HG03097 (cell line): ENCODE results near the gene LRRC23.
"Not testable (repeated sequence)": the region's sequence is repeated elsewhere in the genome, so short reads cannot be mapped to it uniquely, and the experiment has no call there.

ENCODE experiments used
- ATAC-seq: cut with Tn5 transposase; IDR thresholded peaks from one replicate; pipeline ENCODE4 v1.9.1; 2021; ENCODE audit not compliant: unreplicated experiment, low FRiP score

LRRC23 gene

DNA sequence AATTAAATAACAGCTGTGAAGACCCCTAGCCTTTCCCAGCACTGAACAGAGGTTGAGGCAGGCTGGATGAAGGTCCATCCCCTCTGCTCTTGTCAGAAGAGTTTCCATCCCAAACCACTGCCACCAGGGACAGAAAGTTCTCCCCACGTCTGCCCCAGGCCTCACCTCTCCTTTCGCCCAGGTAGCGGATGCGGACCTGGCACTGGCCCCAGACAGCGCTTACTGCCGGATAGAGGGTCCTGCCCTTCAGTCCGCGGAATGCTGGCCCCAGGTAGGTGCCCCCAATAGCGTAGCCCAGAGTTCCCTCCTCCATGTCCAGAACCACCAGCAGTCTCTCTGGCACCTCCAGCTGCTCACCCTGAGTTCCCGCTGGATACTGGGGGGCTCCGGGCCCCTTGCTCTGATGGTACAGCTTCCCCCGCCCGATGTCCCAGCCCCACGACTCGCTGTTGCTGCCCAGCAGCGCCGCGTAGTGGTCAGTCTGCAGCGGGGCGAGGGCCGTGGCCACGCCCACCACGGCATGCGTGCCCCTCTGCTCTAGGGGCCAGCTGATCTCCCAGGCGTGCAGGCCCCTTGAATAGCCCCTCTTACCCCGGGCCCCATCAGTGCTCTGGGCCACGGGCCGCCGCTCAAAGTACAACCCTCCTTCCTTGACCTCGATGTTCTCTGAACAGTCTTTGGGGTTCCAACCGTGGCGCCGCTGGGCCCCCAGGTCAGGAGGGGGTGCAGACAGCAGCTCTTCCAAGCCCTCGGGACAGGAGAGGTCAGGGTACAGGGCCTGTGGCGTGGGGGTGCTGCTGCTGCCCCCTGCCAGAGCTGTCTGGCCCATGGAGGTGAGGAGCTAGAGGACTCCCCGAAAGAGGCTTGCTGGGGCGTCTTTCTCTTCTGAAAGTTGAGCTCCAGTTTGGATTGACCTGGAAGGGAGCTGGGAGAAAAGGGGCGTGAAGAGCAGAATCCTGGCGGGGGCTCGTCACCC, 32.3 kb upstream of the LRRC23 start:
- peak; percentile 25 for ATAC-seq

DNA sequence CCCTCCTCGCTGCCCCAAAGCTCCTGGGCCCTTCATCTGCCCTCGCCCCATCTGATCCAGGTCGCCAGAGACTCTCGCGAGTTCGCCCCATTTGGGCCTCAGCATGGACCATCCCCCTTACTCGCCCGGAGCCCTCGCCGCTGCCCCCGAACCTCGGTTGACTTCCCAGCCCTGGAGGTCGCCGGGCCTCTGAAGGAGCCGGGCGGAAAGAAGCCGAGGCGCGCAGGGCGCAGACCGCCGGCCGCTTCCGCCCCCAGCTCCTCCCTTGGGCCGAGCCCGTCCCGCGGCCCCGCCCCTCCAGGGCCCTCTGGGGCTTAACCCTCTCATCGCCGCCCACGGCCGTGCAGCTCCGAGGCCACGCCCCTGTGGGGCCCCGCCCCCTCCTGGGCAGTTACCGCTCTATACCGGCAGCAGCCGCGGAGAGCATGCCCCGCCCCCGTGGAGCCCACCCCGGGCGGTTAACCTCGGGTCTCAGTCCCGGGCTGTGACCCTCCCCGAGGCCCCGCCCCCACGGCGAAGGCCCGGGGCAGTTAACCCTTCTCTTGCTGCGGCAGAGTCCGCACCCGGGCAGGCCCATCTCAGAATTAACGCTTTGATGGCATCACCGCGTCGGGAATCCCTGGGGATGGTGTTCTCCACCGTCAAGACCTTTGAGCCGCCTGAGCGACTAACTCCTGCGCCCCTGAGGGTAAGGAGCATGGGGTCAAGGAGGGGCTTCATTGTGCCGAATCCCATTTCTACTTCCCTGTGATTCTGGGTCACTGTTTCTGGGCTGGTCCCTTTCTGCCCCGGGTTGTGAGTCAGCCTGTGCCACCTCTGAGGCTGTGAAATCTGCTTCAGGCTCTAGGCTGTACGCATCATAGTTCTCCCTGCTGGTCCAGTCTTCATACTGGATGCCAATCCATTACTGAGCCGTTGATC, 31.3 kb upstream of the LRRC23 start, which contains the start of gene SPSB2:
Gene SPSB2 (minus strand): TSS at position 210 of the 921 bp plus-strand sequence. CDS start 402 bp downstream, outside the sequence.
- peak; percentile 70 for ATAC-seq

DNA sequence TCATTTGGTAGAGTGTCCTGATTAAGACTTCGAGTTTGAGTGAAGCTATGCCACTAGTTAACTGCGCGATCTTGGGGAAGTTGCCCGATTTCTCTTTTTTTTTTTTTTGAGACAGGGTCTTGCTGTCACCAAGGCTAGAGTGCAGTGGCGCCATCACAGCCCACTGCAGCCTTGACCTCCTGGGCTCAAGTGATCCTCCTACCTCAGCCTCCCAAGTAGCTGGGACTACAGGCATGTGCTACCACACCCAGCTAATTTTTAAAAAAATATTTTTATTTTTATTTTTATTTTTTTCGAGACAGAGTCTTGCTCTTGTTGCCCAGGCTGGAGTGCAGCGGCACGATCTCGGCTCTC, 30.6 kb upstream of the LRRC23 start:
- ATAC-seq: not testable (repeated sequence)

DNA sequence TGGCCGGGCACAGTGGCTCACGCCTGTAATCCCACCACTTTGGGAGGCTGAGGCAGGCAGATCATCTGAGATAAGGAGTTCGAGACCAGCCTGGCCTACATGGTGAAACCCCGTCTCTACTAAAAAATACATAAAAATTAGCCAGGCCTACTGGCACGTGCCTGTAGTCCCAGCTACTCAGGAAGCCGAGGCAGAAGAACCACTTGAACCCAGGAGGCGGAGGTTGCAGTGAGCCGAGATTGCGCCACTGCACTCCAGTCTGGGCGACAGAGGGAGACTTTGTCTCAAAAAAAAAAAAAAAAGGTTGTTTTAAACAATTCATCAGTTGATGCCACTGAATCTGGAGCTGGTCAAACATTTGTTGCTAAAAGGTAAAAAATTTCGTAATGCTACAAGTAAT, 24.8 kb upstream of the LRRC23 start:
- not testable (repeated sequence) for ATAC-seq

DNA sequence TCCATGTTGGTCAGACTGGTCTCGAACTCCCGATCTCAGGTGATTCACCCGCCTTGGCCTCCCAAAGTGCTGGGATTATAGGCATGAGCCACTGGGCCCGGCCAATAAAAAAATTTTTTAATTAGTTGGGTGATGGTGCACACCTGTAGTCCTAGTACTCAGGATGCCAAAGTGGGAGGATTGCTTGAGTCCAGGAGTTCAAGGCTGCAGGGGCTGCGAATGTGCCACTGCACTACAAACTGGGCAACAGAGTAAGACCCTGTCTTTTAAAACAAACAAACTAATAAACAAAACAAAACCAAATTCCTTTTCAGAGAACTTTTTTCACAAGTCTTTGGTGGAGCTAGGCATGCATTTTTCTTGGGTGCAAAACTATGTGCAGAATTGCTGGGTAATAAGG, 21.4 kb upstream of the LRRC23 start:
- no peak for ATAC-seq

DNA sequence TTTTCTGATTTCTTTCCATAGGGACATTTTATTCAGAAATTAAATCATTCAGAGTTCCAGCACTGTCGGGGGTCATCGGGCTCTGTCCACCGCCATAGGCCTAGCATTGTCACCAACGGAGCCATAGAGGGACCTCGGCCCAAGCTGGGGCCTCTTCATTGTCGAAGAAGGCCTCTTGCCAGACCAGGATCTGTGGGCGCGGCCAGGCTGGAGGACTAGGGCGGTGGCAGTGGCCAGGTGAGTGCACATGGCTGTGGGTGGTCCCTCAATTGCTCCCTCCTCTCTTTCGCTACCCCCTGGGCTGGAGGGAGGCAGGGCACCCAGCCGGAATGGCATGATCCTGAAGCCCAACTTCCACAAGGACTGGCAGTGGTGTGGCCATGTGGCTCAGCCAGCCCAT, 20.9 kb upstream of the LRRC23 start:
- no peak for ATAC-seq

DNA sequence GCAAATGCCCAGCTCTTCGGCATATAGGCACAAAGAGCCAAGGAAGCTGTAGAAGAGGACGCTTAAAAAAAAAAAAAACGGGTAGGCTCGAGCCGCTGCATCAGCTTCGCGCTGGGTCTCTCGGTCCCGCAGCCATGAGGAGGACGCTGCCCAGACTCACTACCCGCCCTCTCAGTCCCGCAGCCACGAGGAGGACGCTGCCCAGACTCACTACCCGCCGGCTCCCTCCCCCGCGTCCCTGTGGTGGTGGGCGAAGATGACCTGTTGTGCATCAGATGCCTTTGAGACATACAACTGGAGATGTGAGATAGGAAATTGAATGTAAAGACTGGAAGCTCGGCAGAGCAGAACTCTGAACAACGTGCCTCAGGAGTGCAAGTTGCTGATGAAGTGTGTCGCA, 20.1 kb upstream of the LRRC23 start:
- ATAC-seq: no peak

DNA sequence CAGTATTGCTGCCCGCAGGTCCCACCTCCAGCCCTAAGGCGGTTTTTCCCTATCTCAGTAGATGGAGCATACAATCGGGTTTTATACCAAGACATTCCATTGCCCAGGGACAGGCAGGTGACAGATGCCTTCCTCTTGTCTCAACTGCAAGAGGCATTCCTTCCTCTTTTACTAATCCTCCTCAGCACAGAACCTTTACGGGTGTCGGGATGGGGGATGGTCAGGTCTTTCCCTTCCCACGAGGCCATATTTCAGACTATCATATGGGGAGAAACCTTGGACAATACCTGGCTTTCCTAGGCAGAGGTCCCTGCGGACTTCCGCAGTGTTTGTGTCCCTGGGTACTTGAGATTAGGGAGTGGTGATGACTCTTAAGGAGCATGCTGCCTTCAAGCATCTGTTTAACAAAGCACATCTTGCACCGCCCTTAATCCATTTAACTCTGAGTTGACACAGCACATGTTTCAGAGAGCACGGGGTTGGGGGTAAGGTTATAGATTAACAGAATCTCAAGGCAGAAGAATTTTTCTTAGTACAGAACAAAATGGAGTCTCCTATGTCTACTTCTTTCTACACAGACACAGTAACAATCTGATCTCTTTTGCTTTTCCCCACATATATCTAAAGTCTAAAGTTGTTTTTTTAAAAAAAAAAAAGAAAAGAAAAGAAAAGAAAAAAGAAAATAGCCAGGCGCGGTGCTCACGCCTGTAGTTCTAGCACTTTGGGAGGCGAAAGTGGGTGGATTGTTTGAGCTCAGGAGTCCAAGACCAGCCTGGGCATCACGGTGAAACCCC, 18.2 kb upstream of the LRRC23 start:
- ATAC-seq: not testable (repeated sequence)

DNA sequence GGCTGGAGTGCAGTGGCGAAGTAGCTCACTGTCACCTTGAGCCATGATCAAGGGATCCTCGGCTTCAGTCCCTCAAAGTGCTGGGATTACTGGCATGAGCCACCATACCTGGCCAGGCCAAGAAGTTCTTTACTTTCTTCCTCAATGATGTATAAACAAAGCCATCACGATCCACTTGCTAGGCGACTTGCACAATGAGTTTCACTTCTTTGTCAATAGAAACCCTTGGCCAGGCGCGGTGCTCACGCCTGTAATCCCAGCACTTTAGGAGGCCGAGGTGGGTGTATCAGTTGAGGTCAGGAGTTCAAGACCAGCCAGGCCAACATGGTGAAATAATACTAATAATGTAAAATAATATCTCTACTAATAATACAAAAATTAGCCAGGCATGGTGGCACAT, 17.2 kb upstream of the LRRC23 start:
- ATAC-seq: no peak

DNA sequence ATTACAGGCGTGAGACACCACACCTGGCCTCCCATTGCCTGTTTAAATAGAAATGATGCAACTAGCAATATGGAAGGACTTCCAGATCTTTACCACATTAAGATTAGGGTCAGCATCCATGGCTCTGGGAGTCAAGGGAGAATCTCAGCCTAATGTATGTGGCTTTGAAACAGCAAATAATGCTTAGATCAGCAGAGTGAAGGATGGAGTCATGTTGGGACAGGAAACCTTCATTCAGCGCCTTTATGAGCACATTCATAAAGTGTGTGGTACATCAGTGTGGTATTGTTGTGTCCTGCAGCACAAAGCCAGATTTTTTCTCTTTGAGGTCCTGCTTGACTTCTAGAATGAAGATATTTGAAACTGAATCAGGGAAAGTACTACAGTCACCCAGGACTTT, 16.3 kb upstream of the LRRC23 start:
- ATAC-seq: no peak

DNA sequence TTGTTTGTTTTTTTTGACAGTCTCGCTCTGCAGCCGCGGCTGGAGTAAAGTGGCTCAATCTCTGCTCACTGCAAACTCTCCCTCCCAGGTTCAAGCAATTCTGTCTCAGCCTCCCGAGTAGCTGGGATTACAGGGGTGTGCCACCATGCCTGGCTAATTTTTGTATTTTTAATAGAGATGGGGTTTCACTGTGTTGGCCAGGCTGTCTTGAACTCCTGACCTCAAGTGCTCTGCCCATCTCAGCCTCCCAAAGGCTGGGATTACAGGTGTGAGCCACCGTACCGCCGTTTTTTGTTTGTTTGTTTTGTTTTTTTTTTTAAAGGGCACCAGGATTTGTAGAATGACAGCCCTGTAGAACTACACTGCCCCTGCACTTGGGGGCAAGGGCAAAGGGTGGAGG, 15.8 kb upstream of the LRRC23 start:
- ATAC-seq: not testable (repeated sequence)

DNA sequence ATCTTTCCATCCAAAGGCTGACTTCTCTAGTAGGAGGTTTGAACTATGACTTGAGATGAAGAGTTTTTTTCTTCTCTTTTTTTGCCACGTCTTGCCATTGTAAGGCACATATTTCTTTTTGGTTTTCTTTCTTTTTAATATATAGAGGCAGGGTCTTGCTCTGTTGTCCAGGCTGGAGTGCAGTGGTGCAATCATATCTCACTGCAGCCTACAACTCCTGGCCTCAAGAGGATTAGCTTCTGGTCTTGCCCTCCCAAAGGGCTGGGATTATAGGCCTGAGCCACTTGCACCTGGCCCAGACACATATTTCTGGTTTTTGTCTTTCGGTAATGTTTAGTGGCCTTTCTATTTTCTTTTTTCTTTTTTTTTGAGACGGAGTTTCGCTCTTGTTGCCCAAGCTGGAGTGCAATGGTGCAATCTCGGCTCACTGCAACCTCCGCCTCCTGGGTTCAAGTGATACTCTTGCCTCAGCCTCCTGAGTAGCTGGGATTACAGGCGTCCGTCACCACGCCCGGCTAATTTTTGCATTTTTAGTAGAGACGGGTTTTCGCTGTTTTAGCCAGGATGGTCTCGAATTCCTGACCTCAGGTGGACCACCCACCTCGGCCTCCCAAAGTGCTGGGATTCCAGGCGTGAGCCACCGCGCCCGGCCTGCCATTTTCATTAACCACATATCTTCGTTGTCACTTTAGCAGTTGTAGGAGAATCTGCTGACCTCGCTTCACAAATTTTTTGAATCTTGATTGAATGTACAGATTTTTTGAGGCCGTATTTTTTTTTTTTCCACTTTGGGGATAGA, 14.6 kb upstream of the LRRC23 start:
- not testable (repeated sequence) for ATAC-seq

DNA sequence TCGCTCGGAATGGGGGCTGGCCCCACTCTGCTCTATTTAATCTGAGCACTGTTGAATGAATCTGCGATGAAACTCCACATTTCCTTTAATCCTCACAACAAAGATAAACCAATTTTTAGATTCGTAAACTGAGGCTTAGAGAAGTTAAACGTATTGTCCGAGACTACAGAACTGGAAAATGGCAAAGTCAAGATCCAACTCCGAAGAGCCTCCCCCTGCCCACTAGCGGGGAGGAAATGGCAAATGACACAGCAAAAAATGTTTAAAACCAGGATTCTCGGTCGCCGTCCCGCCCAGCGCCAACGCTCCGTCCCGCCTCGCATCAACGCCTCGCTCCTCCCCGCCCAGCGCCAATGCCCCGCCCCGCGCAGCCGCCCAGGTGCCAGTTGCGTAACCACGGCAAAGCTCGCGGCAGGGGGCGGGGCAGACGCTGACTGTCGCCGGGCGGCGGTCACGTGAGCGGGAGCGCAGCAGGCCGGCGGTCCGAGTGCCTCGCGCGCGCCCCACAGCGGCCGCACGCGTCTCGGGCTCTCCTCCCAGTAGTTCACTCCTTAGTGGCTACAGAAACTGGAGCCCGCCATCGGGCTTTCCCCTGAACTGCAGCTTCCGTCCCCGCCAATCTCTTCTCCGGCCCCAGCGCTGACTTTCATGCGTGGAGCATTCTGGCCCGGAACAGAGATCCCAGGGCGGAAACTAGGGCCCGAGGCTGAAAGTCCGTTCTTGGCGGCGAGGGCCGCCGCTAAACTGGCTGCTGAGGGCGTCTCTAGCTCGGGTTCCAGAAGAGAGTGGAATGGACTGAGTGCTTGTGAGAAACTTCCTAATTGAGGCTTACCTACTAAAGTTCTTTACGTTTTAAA, 13.6 kb upstream of the LRRC23 start:
- peak; percentile 94 for ATAC-seq

DNA sequence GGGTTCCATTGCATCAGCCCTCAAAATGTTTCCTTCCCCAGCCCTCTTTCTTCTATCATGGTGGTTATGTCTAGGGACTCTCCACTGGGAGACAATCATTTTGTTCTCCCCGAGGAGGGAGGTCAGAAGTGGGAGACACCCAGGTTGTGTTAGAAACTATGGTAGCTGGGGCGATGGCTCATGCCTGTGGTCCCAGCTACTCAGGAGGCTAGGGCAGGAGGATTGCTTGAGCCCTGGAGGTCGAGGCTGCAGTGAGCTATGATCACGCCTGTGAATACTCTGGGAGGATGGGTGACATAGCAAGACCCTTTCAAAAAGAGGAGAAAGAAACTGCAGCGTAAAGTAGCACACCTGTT, 13.0 kb upstream of the LRRC23 start:
- peak; percentile 8 for ATAC-seq

DNA sequence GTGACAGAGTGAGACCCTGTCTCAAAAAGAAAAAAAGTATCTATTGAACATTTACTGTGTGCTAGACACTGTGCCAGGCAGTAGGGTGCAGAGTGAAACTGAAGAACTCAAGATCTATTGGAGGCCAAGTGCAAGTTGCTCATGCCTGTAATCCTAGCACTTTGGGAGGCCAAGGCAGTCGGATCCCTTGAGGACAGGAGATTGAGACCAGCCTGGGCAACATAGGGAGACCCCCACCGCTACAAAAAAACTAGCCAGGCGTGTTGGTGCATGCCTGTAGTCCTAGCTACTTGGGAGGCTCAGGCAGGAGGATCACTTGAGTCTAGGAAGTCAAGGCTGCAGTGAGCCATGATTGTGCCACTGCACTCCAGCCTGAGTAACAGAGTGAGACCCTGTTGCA, 11.9 kb upstream of the LRRC23 start:
- not testable (repeated sequence) for ATAC-seq

DNA sequence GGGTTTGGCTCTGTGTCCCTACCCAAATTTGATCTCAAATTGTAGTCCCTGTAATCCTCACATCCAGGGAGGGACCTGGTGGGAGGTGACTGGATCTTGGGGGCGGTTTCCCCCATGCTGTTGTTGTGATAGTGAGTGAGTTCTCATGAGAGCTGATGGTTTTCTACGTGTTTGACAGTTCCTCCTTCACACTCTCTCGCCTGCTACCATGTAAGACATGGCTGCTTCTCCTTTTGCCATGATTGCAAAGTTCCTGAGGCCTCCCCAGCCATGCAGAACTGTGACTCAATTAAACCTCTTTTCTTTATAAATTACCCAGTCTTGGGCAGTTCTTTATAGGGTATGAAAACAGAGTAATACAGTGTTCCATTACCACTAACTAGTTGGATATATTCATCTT, 10.3 kb upstream of the LRRC23 start:
- no peak for ATAC-seq

DNA sequence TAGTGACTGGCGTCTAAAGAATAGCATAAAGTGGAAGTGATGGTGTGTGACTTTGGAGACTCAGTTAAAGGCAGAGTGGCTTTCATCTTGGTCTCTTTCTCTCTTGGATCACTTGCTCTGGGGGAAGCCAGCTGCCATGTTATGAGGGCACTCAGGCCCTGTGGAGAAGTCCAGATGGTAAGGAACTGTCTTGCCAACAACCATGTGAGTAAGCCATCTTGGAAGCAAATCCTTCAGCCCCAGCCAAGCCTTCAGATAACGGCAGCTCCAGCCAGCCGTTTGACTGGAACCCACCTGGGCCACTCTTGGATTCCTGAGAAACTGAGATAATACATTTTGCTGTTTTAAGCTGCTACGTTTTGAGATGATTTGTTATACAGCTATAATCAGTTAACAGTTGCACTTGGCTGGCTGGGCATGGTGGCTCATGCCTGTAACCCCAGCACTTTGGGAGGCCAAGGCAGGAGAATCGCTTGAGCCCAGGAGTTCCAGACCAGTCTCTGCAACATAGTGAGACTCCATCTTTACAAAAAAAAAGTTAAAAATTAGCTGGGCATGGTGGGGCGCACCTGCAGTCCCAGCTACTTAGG, 7.7 kb upstream of the LRRC23 start:
- ATAC-seq: no peak

DNA sequence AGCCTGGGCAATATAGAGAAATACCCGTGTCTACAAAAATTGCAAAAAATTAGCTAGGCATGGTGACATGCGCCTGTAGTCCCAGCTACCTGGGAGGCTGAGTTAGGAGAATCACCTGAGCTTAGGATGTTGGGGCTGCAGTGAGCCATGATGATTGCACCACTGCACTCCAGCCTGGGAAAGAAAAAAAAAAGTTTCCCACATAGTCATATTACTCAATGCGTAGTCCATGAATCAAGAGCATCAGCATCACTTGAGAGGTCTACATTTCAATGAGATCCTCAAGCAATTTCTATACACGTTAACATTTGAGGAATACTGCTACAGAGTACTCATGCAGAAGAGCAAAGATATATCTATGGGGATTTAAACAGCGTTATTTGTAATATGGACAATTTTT, 5.2 kb upstream of the LRRC23 start:
- no peak for ATAC-seq
